CD14-positive monocyte (primary cell): Measurements from ENCODE around the gene HSPB6. TPM values are rescaled to one million over a fixed set of nuclear protein-coding genes. Genes with fewer than 3 reads are reported as not detected.

Experiments
- DNase-seq, 3 donors: peaks; one replicate each; pipeline ENCODE4 v3.0.0-alpha.2; 2011 to 2022
- H2AFZ ChIP-seq: 2 replicates; pipeline ENCODE4 v1.6.0; 2012; ENCODE audit warnings: mild to moderate bottlenecking, low read depth, low read length, inconsistent platforms; ENCODE audit not compliant: insufficient read depth, poor library complexity, severe bottlenecking
- H3K27ac ChIP-seq, 2 donors: 1 replicate in 1 of 2; 2 replicates in 1 of 2; pipeline ENCODE4 v1.5.1; 2012 to 2013; ENCODE audit warnings: low read length in 2 of 2, control low read depth in 1 of 2, inconsistent platforms in 1 of 2, low read depth in 1 of 2, mild to moderate bottlenecking in 1 of 2
- H3K27me3 ChIP-seq, 2 donors: one replicate each; pipeline versions ENCODE4 v1.6.0 to v1.6.1; 2011 to 2013; ENCODE audit warnings: low read length in 2 of 2; ENCODE audit not compliant: control insufficient read depth in 2 of 2, insufficient read depth in 2 of 2
- H3K36me3 ChIP-seq, 2 donors: replicated peaks in 1 of 2; 1 replicate in 1 of 2; 2 replicates in 1 of 2; pipeline versions ENCODE4 v1.5.1 to v1.6.1; 2012 to 2013; ENCODE audit warnings: low read length in 2 of 2, control low read depth in 1 of 2, inconsistent platforms in 1 of 2, mild to moderate bottlenecking in 1 of 2; ENCODE audit not compliant: insufficient read depth in 2 of 2, control insufficient read depth in 1 of 2
- H3K4me1 ChIP-seq, 2 donors: 1 replicate in 1 of 2; 2 replicates in 1 of 2; pipeline versions ENCODE4 v1.5.1 to v1.6.1; 2012 to 2013; ENCODE audit warnings: low read length in 2 of 2, control low read depth in 1 of 2, inconsistent platforms in 1 of 2, mild to moderate bottlenecking in 1 of 2, moderate library complexity in 1 of 2; ENCODE audit not compliant: insufficient read depth in 2 of 2, control insufficient read depth in 1 of 2
- H3K4me2 ChIP-seq: replicated peaks from 2 replicates; pipeline ENCODE3; 2012; ENCODE audit warnings: low read length, moderate library complexity, mild to moderate bottlenecking; ENCODE audit not compliant: poor library complexity, severe bottlenecking; ENCODE audit errors: extremely low read depth
- H3K4me3 ChIP-seq, 3 experiments: fragments of 200-600 bp in 1 of 3; sonication (generic) in 1 of 3; replicated peaks in 1 of 3; 1 replicate in 2 of 3; 2 replicates in 1 of 3; pipeline ENCODE4 v1.5.1; 2011 to 2013; ENCODE audit warnings: low read length in 3 of 3, mild to moderate bottlenecking in 3 of 3, control low read depth in 2 of 3, low read depth in 2 of 3, inconsistent platforms in 1 of 3, moderate library complexity in 1 of 3
- H3K79me2 ChIP-seq: 2 replicates; pipeline ENCODE4 v1.6.0; 2012; ENCODE audit warnings: mild to moderate bottlenecking, control low read depth, inconsistent platforms, low read length, moderate library complexity; ENCODE audit not compliant: insufficient read depth
- H3K9ac ChIP-seq: 2 replicates; pipeline ENCODE4 v1.6.0; 2017; ENCODE audit warnings: low read length, mild to moderate bottlenecking; ENCODE audit not compliant: insufficient read depth, poor library complexity, severe bottlenecking
- H3K9me3 ChIP-seq, 2 donors: replicated peaks in 1 of 2; 1 replicate in 1 of 2; 2 replicates in 1 of 2; pipeline versions ENCODE4 v1.5.1 to v1.6.1; 2012 to 2013; ENCODE audit warnings: low read length in 2 of 2, control low read depth in 1 of 2; ENCODE audit not compliant: control insufficient read depth in 1 of 2, insufficient read depth in 1 of 2
- H4K20me1 ChIP-seq: 2 replicates; pipeline ENCODE4 v1.6.0; 2012; ENCODE audit warnings: mild to moderate bottlenecking, low read length, control low read depth, moderate library complexity; ENCODE audit not compliant: insufficient read depth
- H3K27ac Mint-ChIP-seq, 7 donors: one replicate each; pipeline ENCODE4 v1.8.0; 2020; ENCODE audit warnings: mild to moderate bottlenecking in 7 of 7, mixed read lengths in 7 of 7, moderate library complexity in 6 of 7, inconsistent platforms in 2 of 7
- H3K27me3 Mint-ChIP-seq, 3 donors: one replicate each; pipeline ENCODE4 v1.8.0; 2021 to 2022; ENCODE audit warnings: low read depth in 3 of 3, mild to moderate bottlenecking in 3 of 3, mixed read lengths in 3 of 3, moderate library complexity in 3 of 3, inconsistent platforms in 1 of 3
- H3K36me3 Mint-ChIP-seq, 2 donors: one replicate each; pipeline ENCODE4 v1.8.0; 2020; ENCODE audit warnings: mixed read lengths in 2 of 2, inconsistent platforms in 1 of 2, mild to moderate bottlenecking in 1 of 2
- H3K4me1 Mint-ChIP-seq: one replicate; pipeline ENCODE4 v1.8.0; 2020; ENCODE audit warnings: mild to moderate bottlenecking, mixed read lengths
- H3K4me3 Mint-ChIP-seq, 2 donors: one replicate each; pipeline ENCODE4 v1.8.0; 2020; ENCODE audit warnings: mild to moderate bottlenecking in 2 of 2, mixed read lengths in 2 of 2, moderate library complexity in 1 of 2
- H3K9me3 Mint-ChIP-seq, 7 donors: one replicate each; pipeline ENCODE4 v1.8.0; 2020 to 2022; ENCODE audit warnings: mixed read lengths in 7 of 7, mild to moderate bottlenecking in 6 of 7, moderate library complexity in 6 of 7, inconsistent platforms in 2 of 7
- WGBS: methylation state at CpG from one replicate; pipeline ENCODE4 v1.1.5; 2013; ENCODE audit warnings: missing lambda C conversion rate; ENCODE audit not compliant: insufficient coverage; 5-methylcytosine and 5-hydroxymethylcytosine counted together
- intact Hi-C, 2 donors: fragments of 100-400 bp; cut with micrococcal nuclease; formaldehyde crosslinking; loops; one replicate each; pipeline versions ENCODE4 v1.15.0 to v1.15.1; 2023
- polyA plus RNA-seq, 3 donors: library from polyadenylated mRNA; depleted of rRNA in 1 of 3; unstranded in 2 of 3; stranded (reverse) in 1 of 3; fragments of 300-500 nt in 2 of 3; fragments of >200 nt in 1 of 3; fragmentation: Illumina TruSeq in 2 of 3; gene quantifications; 1 replicate in 2 of 3; 2 replicates in 1 of 3; pipeline ENCODE4 v1.2.3, GENCODE V29; 2012 to 2021
- TF ChIP-seq, protein P1 (sequence below): fragments of 200-600 bp; IDR thresholded peaks from one replicate; pipeline ENCODE4 v1.8.0; 2022; ENCODE audit warnings: antibody characterized with exemption, mild to moderate bottlenecking

HSPB6 gene
- polyA plus RNA-seq, 3 donors = not detected

DNA sequence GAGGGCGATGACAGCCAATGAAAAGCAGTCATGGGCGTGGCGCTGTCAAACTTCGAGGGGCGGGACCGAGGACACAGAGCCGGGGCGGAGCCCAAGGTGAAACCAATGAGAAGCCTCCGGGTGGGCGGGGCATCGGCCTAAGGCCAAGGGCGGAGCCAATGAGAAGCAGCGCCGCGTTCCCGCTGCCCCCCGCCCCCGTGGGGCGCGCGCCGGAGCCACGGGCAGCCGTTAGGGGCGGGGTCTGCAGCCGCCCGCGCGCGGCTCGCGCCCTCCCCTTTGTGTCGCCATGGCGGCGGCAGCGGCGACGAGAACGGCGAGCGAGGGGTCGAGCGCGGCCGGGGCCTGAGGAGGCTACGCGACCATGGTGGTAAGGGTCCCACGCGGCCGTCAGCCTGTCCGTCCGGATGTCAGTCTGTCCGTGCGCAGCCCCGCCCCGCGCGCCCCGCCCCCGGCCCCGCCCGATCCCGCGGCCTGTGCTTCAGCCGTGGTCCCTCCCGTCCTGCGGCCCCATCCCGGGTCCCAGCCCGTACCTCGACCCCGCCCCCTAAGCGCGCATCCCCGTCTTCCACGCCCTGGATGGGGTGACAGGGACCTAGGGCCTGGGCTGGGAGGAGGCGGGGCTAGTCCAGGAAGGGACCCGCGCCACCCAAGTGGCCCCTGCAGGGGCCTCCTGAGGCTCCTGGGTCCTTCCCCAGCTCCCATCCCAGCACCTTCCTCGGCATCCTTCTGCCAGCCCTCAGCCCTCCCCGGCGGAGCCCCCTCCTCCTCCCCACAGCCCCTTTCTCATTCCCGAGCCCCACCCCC, 18.7 kb upstream of the HSPB6 start, which contains the start of gene ARHGAP33:
Gene ARHGAP33, plus strand, starts transcription at position 267 of the 804 bp plus-strand sequence. Its CDS starts 95 bp downstream, at position 362.
- Histone ChIP-seq H3K4me3 (peak within 1 kb of the TSS; percentile 63 to 80 (median 73)), H3K36me3 (peaks cover 5 to 9% of the 10 kb centered on the region in 2 donors), H2AFZ (peak within 1 kb of the TSS; percentile 80), H4K20me1 (no peaks in the 10 kb centered on the region), H3K4me2 (peak within 1 kb of the TSS; percentile 87), H3K79me2 (peaks cover 20% of the 10 kb centered on the region), H3K27ac (peak within 1 kb of the TSS in 1 of 2 donors; percentile 45), H3K27me3 (no peaks in the 10 kb centered on the region), H3K9ac (peak within 1 kb of the TSS; percentile 56), H3K4me1 (peaks cover 14 to 19% of the 10 kb centered on the region in 2 donors), H3K9me3 (no peaks in the 10 kb centered on the region)
- Mint-ChIP-seq H3K4me3 (peak within 1 kb of the TSS; percentile 84 to 85), H3K27ac (peak within 1 kb of the TSS in 4 of 7 donors; percentile 21 to 80 (median 48)), H3K9me3 (no peaks in the 10 kb centered on the region), H3K27me3 (peaks cover 0 to 5% (median 4%) of the 10 kb centered on the region in 3 donors), H3K4me1 (peaks cover 23% of the 10 kb centered on the region), H3K36me3 (peaks cover 13 to 20% of the 10 kb centered on the region in 2 donors)
- intact Hi-C loops = loop anchor here in 1 of 2 donors (5.0 to 10.0 kb wide), 3 partner anchors 33 to 279 kb away; partner anchors contain the start of genes IGFLR1, THAP8 and WDR62
- TF ChIP-seq, protein P1, sequence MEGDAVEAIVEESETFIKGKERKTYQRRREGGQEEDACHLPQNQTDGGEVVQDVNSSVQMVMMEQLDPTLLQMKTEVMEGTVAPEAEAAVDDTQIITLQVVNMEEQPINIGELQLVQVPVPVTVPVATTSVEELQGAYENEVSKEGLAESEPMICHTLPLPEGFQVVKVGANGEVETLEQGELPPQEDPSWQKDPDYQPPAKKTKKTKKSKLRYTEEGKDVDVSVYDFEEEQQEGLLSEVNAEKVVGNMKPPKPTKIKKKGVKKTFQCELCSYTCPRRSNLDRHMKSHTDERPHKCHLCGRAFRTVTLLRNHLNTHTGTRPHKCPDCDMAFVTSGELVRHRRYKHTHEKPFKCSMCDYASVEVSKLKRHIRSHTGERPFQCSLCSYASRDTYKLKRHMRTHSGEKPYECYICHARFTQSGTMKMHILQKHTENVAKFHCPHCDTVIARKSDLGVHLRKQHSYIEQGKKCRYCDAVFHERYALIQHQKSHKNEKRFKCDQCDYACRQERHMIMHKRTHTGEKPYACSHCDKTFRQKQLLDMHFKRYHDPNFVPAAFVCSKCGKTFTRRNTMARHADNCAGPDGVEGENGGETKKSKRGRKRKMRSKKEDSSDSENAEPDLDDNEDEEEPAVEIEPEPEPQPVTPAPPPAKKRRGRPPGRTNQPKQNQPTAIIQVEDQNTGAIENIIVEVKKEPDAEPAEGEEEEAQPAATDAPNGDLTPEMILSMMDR = no peak
- under 1% methylated on average over 65 of the region's 82 CpGs for WGBS
- DNase-seq = peak; percentile 95 to 99 (median 97)

DNA sequence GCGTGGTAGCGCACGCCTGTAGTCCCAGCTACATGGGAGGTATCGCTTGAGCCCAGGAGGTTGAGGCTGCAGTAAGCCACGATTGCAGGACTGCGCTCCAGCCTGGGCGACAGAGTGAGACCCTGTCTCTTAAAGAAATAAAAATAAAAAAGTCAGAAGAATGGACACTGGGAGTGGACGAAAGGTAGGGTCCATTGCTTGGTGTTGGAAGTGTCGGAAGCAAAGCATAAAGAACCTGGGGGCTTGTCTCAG, 18.1 kb upstream of the HSPB6 start:
- TF ChIP-seq, protein P1 = no peak
- Mint-ChIP-seq H3K4me3 (peak overlapping the region; percentile 84 to 85), H3K27me3 (peaks cover 0 to 5% (median 4%) of the 10 kb centered on the region in 3 donors), H3K9me3 (no peaks in the 10 kb centered on the region), H3K4me1 (peaks cover 23% of the 10 kb centered on the region), H3K27ac (peak overlapping the region in 2 of 7 donors; percentile 67 to 80), H3K36me3 (peaks cover 10 to 16% of the 10 kb centered on the region in 2 donors)
- intact Hi-C loops = loop anchor here in 1 of 2 donors (5.0 to 10.0 kb wide), 3 partner anchors 33 to 280 kb away; partner anchors contain the start of genes IGFLR1, THAP8 and WDR62
- H4K20me1 ChIP-seq = no peaks in the 10 kb centered on the region
- peaks cover 4 to 5% of the 10 kb centered on the region in 2 donors for H3K36me3 ChIP-seq
- no peak for DNase-seq
- no peak overlapping the region for H3K9ac ChIP-seq
- H3K27me3 ChIP-seq = no peaks in the 10 kb centered on the region
- peaks cover 14 to 19% of the 10 kb centered on the region in 2 donors for H3K4me1 ChIP-seq
- no peaks in the 10 kb centered on the region for H3K9me3 ChIP-seq
- H3K79me2 ChIP-seq = peaks cover 20% of the 10 kb centered on the region
- no peak overlapping the region for H3K27ac ChIP-seq
- H3K4me3 ChIP-seq = peak overlapping the region in 2 of 3 experiments; percentile 3 to 80
- 41% methylated on average over 9 of the region's 9 CpGs for WGBS
- H2AFZ ChIP-seq = peak overlapping the region; percentile 70
- peak overlapping the region; percentile 87 for H3K4me2 ChIP-seq
